HCT116 (cell line): Measurements from ENCODE around the gene PLN. TPM values are rescaled to one million over a fixed set of nuclear protein-coding genes. Genes with fewer than 3 reads are reported as not detected.

ENCODE experiments used
- ATAC-seq: fragments of 200-7000 bp; cut with Tn5 transposase; 2 replicates; pipeline ENCODE4 v1.9.1; 2020; ENCODE audit warnings: mild to moderate bottlenecking, moderate library complexity
- BruUV-seq: library from RNA; stranded (reverse); fragments of 400-500 nt; replicated peaks from 2 replicates; lab custom pipeline; 2021; lab: Mats Ljungman, UMichigan
- CTCF ChIA-PET: fragments of 300-600 bp; sonication (Branson Sonifier 250); formaldehyde crosslinking; loops from one replicate; lab custom pipeline; 2021; ENCODE audit warnings: antibody characterized with exemption; lab: Charles Lee
- POLR2A ChIA-PET: fragments of 300-600, 350-600 bp; sonication (Branson Sonifier 250); formaldehyde crosslinking; loops from one replicate; lab custom pipeline; 2021; ENCODE audit warnings: antibody characterized with exemption; lab: Charles Lee
- RAD21 ChIA-PET, 2 experiments: fragments of 300-600 bp; sonication (Branson Sonifier 250); formaldehyde crosslinking; loops; one replicate each; lab custom pipeline; 2023; ENCODE audit warnings: low total read pairs in 2 of 2; ENCODE audit not compliant: uncharacterized antibody in 2 of 2, unreplicated experiment in 2 of 2, low non-redundant PET in 1 of 2; lab: Charles Lee
- DNase-seq: peaks from one replicate; pipeline ENCODE4 v3.0.0-alpha.2; 2010; ENCODE audit warnings: low read depth, low spot score
- H2AFZ ChIP-seq: fragments of 200-600 bp; shearing (Covaris generic), sonication (generic); 2 replicates; pipeline ENCODE4 v1.6.1; 2017; ENCODE audit warnings: low read depth, mixed run types, mixed read lengths, antibody characterized with exemption, low read length; ENCODE audit not compliant: poor library complexity, severe bottlenecking
- H3K27ac ChIP-seq: 2 replicates; pipeline ENCODE4 v1.5.1; 2012; ENCODE audit warnings: low read depth, low read length
- H3K27me3 ChIP-seq: fragments of 200-600 bp; sonication (generic); 2 replicates; pipeline ENCODE4 v1.6.1; 2016; ENCODE audit warnings: mixed run types, low read length, mixed read lengths; ENCODE audit not compliant: insufficient read depth
- H3K36me3 ChIP-seq, 2 experiments: fragments of 200-500 bp in 1 of 2; fragments of 200-600 bp in 1 of 2; sonication (Bioruptor generic) in 1 of 2; sonication (generic) in 1 of 2; 2 replicates each; pipeline versions ENCODE4 v1.5.1 to v1.6.1; 2014 to 2016; ENCODE audit warnings: low read length in 2 of 2, inconsistent platforms in 1 of 2, mixed read lengths in 1 of 2, mixed run types in 1 of 2; ENCODE audit not compliant: insufficient read depth in 2 of 2, control insufficient read depth in 1 of 2
- H3K4me1 ChIP-seq, 2 experiments: fragments of 200-600 bp in 1 of 2; sonication (generic) in 1 of 2; 2 replicates each; pipeline versions ENCODE4 v1.5.1 to v1.6.1; 2012 to 2017; ENCODE audit warnings: low read length in 2 of 2, inconsistent platforms in 1 of 2, mild to moderate bottlenecking in 1 of 2, mixed read lengths in 1 of 2, mixed run types in 1 of 2, moderate library complexity in 1 of 2; ENCODE audit not compliant: insufficient read depth in 2 of 2, control insufficient read depth in 1 of 2
- H3K4me2 ChIP-seq: fragments of 200-600 bp; sonication (generic); 2 replicates; pipeline ENCODE4 v1.6.1; 2017; ENCODE audit warnings: mixed run types, low read length, mixed read lengths
- H3K4me3 ChIP-seq, 2 experiments: fragments of 200-600 bp in 1 of 2; sonication (generic) in 1 of 2; replicated peaks in 1 of 2; 2 replicates each; pipeline ENCODE4 v1.5.1; 2011 to 2016; ENCODE audit warnings: low read length in 2 of 2, control low read depth in 1 of 2, low read depth in 1 of 2, mild to moderate bottlenecking in 1 of 2, mixed read lengths in 1 of 2, mixed run types in 1 of 2
- H3K79me2 ChIP-seq: fragments of 200-600 bp; sonication (generic); 2 replicates; pipeline ENCODE4 v1.6.1; 2017; ENCODE audit warnings: mild to moderate bottlenecking, mixed run types, low read length, moderate library complexity, mixed read lengths; ENCODE audit not compliant: insufficient read depth
- H3K9ac ChIP-seq: fragments of 200-600 bp; sonication (generic); 2 replicates; pipeline ENCODE4 v1.6.1; 2016; ENCODE audit warnings: low read length, mixed read lengths
- H3K9me2 ChIP-seq: fragments of 200-600 bp; sonication (generic), shearing (Covaris generic); 2 replicates; pipeline ENCODE4 v1.6.1; 2017; ENCODE audit warnings: mixed run types, mild to moderate bottlenecking, moderate library complexity; ENCODE audit not compliant: insufficient read depth
- H3K9me3 ChIP-seq, 2 experiments: fragments of 200-500 bp in 1 of 2; fragments of 200-600 bp in 1 of 2; sonication (Bioruptor generic) in 1 of 2; sonication (generic) in 1 of 2; 2 replicates each; pipeline ENCODE4 v1.6.1; 2014 to 2017; ENCODE audit warnings: low read length in 2 of 2, mixed read lengths in 2 of 2, inconsistent platforms in 1 of 2, low read depth in 1 of 2, mild to moderate bottlenecking in 1 of 2, mixed run types in 1 of 2, moderate library complexity in 1 of 2; ENCODE audit not compliant: control insufficient read depth in 1 of 2, insufficient read depth in 1 of 2
- H4K20me1 ChIP-seq: fragments of 200-600 bp; sonication (generic), shearing (Covaris generic); 2 replicates; pipeline ENCODE4 v1.6.1; 2017; ENCODE audit warnings: mixed run types, mild to moderate bottlenecking, moderate library complexity; ENCODE audit not compliant: insufficient read depth
- CBX3 ChIP-seq: IDR thresholded peaks from 2 replicates; pipeline ENCODE4 v1.6.1; 2012; ENCODE audit warnings: low read depth
- CEBPB ChIP-seq: IDR thresholded peaks from 2 replicates; pipeline ENCODE4 v1.6.1; 2012; ENCODE audit warnings: low read depth
- ELF1 ChIP-seq: IDR thresholded peaks from 2 replicates; pipeline ENCODE4 v1.6.1; 2012; ENCODE audit warnings: low read depth, borderline replicate concordance
- EZH2 ChIP-seq: fragments of 200-600 bp; sonication (generic); IDR thresholded peaks from 2 replicates; pipeline ENCODE4 v1.6.1; 2017; ENCODE audit warnings: antibody characterized with exemption, mixed run types
- EZH2phosphoT487 ChIP-seq: fragments of 200-600 bp; IDR thresholded peaks from 2 replicates; pipeline ENCODE4 v1.6.1; 2018; ENCODE audit warnings: antibody characterized with exemption, borderline replicate concordance
- FOSL1 ChIP-seq: IDR thresholded peaks from 2 replicates; pipeline ENCODE4 v1.6.1; 2012; ENCODE audit warnings: low read depth
- JUND ChIP-seq: IDR thresholded peaks from 2 replicates; pipeline ENCODE4 v1.6.1; 2012
- POLR2A ChIP-seq: IDR thresholded peaks from 2 replicates; pipeline ENCODE4 v1.7.0; 2011; ENCODE audit warnings: borderline replicate concordance; ENCODE audit not compliant: insufficient read depth, insufficient read length; ENCODE audit errors: extremely low read depth
- RAD21 ChIP-seq: IDR thresholded peaks from 2 replicates; pipeline ENCODE4 v1.6.1; 2012; ENCODE audit warnings: low read depth, mild to moderate bottlenecking
- REST ChIP-seq: IDR thresholded peaks from 2 replicates; pipeline ENCODE4 v1.6.1; 2012; ENCODE audit warnings: low read depth
- SP1 ChIP-seq: IDR thresholded peaks from 2 replicates; pipeline ENCODE4 v1.6.1; 2012; ENCODE audit warnings: low read depth
- SRF ChIP-seq: IDR thresholded peaks from 2 replicates; pipeline ENCODE4 v1.6.1; 2012; ENCODE audit warnings: low read depth
- YY1 ChIP-seq: IDR thresholded peaks from 2 replicates; pipeline ENCODE4 v1.6.1; 2011; ENCODE audit warnings: low read length, low read depth, moderate library complexity, mild to moderate bottlenecking; ENCODE audit not compliant: insufficient replicate concordance; ENCODE audit errors: extremely low read depth
- ZBTB33 ChIP-seq: IDR thresholded peaks from 2 replicates; pipeline ENCODE4 v1.6.1; 2011; ENCODE audit warnings: mild to moderate bottlenecking, low read length, moderate library complexity; ENCODE audit not compliant: insufficient replicate concordance; ENCODE audit errors: extremely low read depth
- ZFX ChIP-seq: fragments of 450-650 bp; IDR thresholded peaks from 2 replicates; pipeline ENCODE4 v1.6.1; 2017
- ZNF274 ChIP-seq: fragments of 200-500 bp; sonication (Bioruptor generic); IDR thresholded peaks from 2 replicates; pipeline ENCODE4 v1.6.1; 2014; ENCODE audit warnings: mild to moderate bottlenecking, low read depth, low read length, inconsistent platforms
- intact Hi-C: fragments of 100-400 bp; cut with micrococcal nuclease; formaldehyde crosslinking; loops from 2 replicates; pipeline ENCODE4 v1.10.0; 2022
- total RNA-seq: library from RNA; stranded (reverse); gene quantifications from one replicate; pipeline ENCODE4 v1.2.1, GENCODE V29; 2021; ENCODE audit not compliant: unreplicated experiment
- TF ChIP-seq, protein P1 (sequence below): IDR thresholded peaks from 2 replicates; pipeline ENCODE4 v1.6.1; 2012

The PLN gene
- total RNA-seq, 1 experiment from 2014 or later: not detected

DNA sequence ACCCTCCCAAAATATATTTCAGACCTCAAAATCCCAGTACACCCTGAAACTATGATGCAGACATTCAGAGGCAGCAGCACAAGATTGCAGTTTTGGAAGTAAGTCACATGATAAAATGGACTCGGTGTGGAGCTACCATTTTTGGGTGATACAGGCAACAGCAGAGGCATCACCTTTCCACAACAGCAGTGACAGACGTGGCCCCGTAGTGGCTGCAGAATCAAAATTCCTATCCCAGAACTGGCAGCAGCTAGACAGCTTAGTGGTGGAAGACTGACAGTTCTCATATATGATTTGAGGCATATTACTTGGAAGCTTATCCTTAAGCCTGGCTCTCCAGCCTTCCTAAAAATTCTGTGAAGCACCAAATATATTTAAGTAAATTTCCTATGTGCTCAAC lies 19.9 kb downstream of the PLN start:
- no peaks in the 10 kb centered on the region for H3K79me2 ChIP-seq
- H3K4me1 ChIP-seq: no peaks in the 10 kb centered on the region
- intact Hi-C loops: loop anchor here (5.0 to 10.0 kb wide), 4 partner anchors 209 to 544 kb away; partner anchors contain the start of gene ASF1A
- no peaks in the 10 kb centered on the region for H3K36me3 ChIP-seq
- ChIA-PET RAD21 (no interaction called here), POLR2A (no interaction called here)
- no peaks in the 10 kb centered on the region for H4K20me1 ChIP-seq
- no peak overlapping the region for H3K9ac ChIP-seq
- no peaks in the 10 kb centered on the region for H3K27me3 ChIP-seq
- DNase-seq: no peak
- TF ChIP-seq, protein P1, sequence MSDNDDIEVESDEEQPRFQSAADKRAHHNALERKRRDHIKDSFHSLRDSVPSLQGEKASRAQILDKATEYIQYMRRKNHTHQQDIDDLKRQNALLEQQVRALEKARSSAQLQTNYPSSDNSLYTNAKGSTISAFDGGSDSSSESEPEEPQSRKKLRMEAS: no peak
- TF ChIP-seq ZFX: no peak
- no peak for TF ChIP-seq FOSL1
- no peak for TF ChIP-seq YY1
- no peak for TF ChIP-seq REST
- TF ChIP-seq EZH2phosphoT487: no peak
- TF ChIP-seq CEBPB: no peak
- no peak for TF ChIP-seq SP1
- no peak for TF ChIP-seq CBX3
- no peak for TF ChIP-seq JUND
- no peak for TF ChIP-seq ZBTB33
- no peak for TF ChIP-seq POLR2A
- TF ChIP-seq RAD21: no peak
- no peak for TF ChIP-seq ZNF274
- TF ChIP-seq ELF1: no peak
- no peak for TF ChIP-seq EZH2
- no peak for TF ChIP-seq SRF
- TF ChIP-seq, all 23 proteins: peak for 0
- H3K27ac ChIP-seq: no peak overlapping the region
- ATAC-seq: no peak
- H2AFZ ChIP-seq: no peak overlapping the region
- H3K9me2 ChIP-seq: no peaks in the 10 kb centered on the region
- BruUV-seq: no TSS peak
- CTCF ChIA-PET: interaction anchor here (0.7 kb wide), 1 partner anchor 47 kb away, joined by 3 read pairs; no protein-coding TSS in a partner anchor
- no peak overlapping the region for H3K4me3 ChIP-seq
- no peak overlapping the region for H3K4me2 ChIP-seq
- H3K9me3 ChIP-seq: no peaks in the 10 kb centered on the region
